HG03460 (cell line): Measurements from ENCODE around the gene ELFN2.
"Not testable (repeated sequence)": the region's sequence is repeated elsewhere in the genome, so short reads cannot be mapped to it uniquely, and the experiment has no call there.

Source experiments
- ATAC-seq: cut with Tn5 transposase; IDR thresholded peaks from one replicate; pipeline ENCODE4 v1.9.1; 2021; ENCODE audit not compliant: unreplicated experiment

The ELFN2 gene, protein sequence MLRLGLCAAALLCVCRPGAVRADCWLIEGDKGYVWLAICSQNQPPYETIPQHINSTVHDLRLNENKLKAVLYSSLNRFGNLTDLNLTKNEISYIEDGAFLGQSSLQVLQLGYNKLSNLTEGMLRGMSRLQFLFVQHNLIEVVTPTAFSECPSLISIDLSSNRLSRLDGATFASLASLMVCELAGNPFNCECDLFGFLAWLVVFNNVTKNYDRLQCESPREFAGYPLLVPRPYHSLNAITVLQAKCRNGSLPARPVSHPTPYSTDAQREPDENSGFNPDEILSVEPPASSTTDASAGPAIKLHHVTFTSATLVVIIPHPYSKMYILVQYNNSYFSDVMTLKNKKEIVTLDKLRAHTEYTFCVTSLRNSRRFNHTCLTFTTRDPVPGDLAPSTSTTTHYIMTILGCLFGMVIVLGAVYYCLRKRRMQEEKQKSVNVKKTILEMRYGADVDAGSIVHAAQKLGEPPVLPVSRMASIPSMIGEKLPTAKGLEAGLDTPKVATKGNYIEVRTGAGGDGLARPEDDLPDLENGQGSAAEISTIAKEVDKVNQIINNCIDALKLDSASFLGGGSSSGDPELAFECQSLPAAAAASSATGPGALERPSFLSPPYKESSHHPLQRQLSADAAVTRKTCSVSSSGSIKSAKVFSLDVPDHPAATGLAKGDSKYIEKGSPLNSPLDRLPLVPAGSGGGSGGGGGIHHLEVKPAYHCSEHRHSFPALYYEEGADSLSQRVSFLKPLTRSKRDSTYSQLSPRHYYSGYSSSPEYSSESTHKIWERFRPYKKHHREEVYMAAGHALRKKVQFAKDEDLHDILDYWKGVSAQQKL

GRCh38 chr22:37427135-37427710 lies at the start of gene ELFN2:
Gene ELFN2 (minus strand): TSS chr22:37427479. CDS start chr22:37375534, 51,945 bp downstream.
- no peak for ATAC-seq

- ATAC-seq: no peak
Observed at GRCh38 chr22:37476389-37477329, 49.4 kb upstream of the ELFN2 start.

GRCh38 chr22:37474447-37475090 lies 47.3 kb upstream of the ELFN2 start:
- no peak for ATAC-seq

- no peak for ATAC-seq
Observed at GRCh38 chr22:37473437-37473946, 46.2 kb upstream of the ELFN2 start.

GRCh38 chr22:37472418-37473006 lies 45.2 kb upstream of the ELFN2 start:
- no peak for ATAC-seq

DNA sequence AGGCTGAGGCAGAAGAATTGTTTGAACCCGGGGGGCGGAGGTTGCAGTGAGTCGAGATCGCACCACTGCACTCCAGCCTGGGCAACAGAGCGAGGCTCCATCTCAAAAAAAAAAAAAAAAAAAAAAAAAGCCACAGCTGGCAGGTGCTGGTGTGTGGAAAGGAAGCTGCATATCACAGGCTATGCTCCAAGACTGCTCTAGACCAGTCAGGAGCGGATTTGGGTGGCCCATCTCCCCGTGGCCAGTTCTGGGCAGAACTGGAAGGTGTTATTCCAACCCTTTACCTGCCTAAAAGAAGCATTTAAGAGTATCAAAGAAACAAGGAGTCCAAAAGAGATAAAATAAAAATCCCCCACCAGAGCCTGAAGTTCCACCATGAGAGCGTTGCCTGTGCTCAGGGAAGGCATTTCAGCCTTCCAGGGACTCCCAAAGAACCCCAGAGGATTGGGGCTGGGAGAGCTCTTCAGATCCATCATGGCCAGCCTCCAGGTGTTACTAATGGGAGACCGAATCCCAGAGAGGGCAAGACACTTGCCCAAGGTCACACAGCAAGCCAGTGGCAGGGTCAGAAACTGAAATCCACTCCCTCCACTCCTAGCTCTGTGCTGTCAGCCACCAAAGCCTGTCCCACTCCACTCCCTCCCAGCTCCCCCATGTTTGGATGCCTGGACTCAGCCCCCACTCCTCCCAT lies 44.6 kb upstream of the ELFN2 start:
- no peak for ATAC-seq

DNA sequence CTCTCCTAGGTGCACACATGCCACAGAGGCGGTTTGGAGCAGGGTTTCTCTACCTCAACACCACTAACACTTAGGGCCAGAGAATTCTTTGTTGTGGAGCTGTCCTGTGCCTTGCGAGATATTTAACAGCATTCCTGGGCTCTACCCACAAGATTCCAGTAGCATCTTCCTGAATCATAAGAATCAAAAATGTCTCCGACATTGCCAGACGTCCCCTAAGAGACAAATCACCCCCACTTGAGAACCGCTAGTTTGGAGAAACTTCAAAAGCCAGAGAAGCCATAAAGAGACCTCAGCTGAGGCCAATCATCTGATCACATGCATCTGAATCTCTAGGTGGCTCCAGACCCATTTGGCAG lies 42.8 kb upstream of the ELFN2 start:
- no peak for ATAC-seq

GRCh38 chr22:37469416-37470086 lies 42.3 kb upstream of the ELFN2 start:
- no peak for ATAC-seq

DNA sequence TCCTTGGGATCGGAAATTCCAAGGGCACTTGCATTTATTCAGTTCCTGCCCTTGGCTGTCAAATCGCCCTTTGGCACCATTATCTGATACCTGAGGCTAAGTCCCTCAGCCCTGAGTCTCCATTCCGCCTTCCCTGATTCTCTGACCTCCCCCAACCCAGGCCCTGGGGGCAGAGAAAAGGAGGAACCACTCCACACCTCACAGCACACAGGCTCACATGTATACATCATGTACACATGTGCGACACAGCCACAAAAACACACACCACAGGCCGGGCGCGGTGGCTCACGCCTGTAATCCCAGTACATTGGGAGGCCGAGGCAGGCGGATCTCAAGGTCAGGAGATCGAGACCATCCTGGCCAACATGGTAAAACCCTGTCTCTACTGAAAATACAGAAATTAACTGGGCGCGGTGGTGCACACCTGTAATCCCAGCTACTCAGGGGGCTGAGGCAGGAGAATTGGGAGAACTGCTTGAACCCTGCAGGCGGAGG lies 41.0 kb upstream of the ELFN2 start:
- ATAC-seq: not testable (repeated sequence)

GRCh38 chr22:37467391-37467955 lies 40.2 kb upstream of the ELFN2 start:
- no peak for ATAC-seq

- no peak for ATAC-seq
Observed at GRCh38 chr22:37464181-37464580, 36.9 kb upstream of the ELFN2 start.

DNA sequence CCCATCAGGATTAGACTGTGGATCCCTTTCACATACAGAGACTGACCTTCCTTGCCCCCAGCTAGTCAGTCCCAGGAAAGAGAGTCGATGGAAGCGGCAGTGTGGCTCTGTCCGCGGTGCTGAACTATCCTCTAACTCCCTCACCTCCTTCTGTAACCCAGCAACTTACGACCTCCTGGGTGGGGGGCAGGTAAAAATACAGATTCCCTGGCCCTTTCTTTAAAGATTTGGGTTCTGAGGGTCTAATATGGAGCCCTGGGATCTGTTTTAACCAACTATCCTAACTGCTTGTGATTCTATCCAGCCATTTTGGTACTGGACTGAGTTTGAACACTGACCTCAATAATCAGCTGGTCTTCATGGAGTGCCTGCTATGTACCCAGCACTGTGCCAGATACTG lies 35.7 kb upstream of the ELFN2 start:
- no peak for ATAC-seq

DNA sequence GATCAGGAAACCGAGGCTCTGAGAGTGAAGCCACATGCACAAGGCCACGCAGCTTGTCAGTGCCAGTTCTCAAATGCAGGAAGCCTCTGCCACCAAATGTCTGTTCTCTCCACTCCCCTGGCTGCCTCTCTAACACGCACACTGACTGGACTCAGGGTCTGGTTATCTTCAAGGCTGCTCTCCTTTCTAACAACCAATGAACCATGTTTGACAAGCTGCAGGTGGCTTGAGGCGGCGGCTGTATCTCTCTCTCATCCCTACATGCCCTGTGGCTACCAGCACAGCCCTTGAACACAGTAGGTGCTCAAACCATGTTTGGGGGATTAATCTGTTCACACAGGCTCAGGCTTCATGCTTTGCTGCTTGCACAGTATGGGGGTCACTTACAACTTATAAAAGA lies 35.2 kb upstream of the ELFN2 start:
- no peak for ATAC-seq

GRCh38 chr22:37461961-37462360 lies 34.7 kb upstream of the ELFN2 start:
- ATAC-seq: no peak

DNA sequence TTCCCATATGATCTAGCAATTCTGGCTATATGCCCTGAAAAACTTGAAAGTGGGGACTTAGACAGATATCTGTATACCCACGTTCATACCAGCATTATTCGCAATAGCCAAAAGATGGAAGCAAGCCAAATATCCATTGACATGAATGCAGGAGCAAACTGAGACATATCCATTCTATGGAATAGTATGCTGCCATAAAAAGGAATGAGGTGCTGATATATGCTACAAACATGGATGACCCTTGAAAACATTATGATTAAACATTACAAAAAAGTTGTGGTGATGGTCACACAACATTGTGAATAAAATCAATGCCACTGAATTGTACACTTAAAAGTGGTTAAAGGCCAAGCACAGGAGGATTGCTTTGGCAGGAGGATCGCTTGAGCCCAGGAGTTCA lies 33.4 kb upstream of the ELFN2 start:
- ATAC-seq: no peak

DNA sequence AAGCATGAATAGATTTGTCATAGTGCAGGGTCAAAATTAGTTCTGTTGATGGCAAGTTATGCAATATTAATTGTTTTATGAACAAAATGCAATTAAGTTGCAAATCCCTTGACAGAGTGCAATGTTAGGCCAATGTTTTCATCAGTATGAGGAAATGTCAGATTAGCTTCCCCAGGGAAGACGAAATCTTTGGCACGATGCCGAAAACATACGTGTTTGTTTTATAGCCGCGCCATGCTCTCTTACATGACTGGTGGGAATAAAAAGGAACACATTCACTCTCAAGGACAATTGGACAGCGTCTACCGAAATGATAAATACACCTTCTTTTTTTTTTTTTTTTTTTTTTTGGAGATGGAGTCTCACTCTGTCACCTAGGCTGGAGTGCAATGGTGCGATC lies 31.9 kb upstream of the ELFN2 start:
- ATAC-seq: no peak

GRCh38 chr22:37457093-37457893 lies 30.0 kb upstream of the ELFN2 start:
- no peak for ATAC-seq
